HepG2 (cell line): ENCODE results near the gene PTPRF. TPM values are rescaled to one million over a fixed set of nuclear protein-coding genes. Genes with fewer than 3 reads are reported as not detected.

ENCODE experiments used
- ATAC-seq: fragments of 200-7000 bp; cut with Tn5 transposase; 3 replicates; pipeline ENCODE4 v1.9.1; 2020; ENCODE audit warnings: mild to moderate bottlenecking, moderate library complexity
- BruUV-seq: library from RNA; stranded (reverse); fragments of 400-500 nt; replicated peaks from 2 replicates; lab custom pipeline; 2021; lab: Mats Ljungman, UMichigan
- CTCF ChIA-PET: fragments of 300-600 bp; formaldehyde crosslinking; extraction: SDS; loops from one replicate; lab custom pipeline; 2021; ENCODE audit warnings: low total read pairs, inconsistent platforms, low intra/inter-chr PET ratio; lab: Yijun Ruan, JAX
- POLR2A ChIA-PET: fragments of 350-600 bp; sonication (Branson Sonifier 250); formaldehyde crosslinking; loops from one replicate; lab custom pipeline; 2020; ENCODE audit warnings: antibody characterized with exemption, inconsistent platforms; lab: Yijun Ruan, JAX
- DNase-seq: peaks from one replicate; pipeline ENCODE4 v3.0.0-alpha.2; 2015; ENCODE audit warnings: low spot score
- FAIRE-seq: peaks from 3 replicates; lab custom pipeline; 2011; peaks lifted over from hg19 to GRCh38; lab: Jason Lieb, UNC
- H2AFZ ChIP-seq: one replicate; pipeline ENCODE4 v1.6.1; 2011; ENCODE audit warnings: low read length, inconsistent platforms
- H3K27ac ChIP-seq: fragments of 300-600 bp; 3 replicates; pipeline ENCODE4 v1.8.0; 2011; ENCODE audit warnings: mixed run types, mild to moderate bottlenecking, mixed read lengths, low read length, inconsistent platforms; ENCODE audit not compliant: insufficient read depth; ENCODE audit errors: extremely low read length
- H3K27me3 ChIP-seq, 2 experiments: fragments of 200-600 bp in 1 of 2; 2 replicates in 1 of 2; 3 replicates in 1 of 2; pipeline versions ENCODE4 v1.6.0 to v1.8.0; 2011; ENCODE audit warnings: low read length in 2 of 2, mild to moderate bottlenecking in 2 of 2, moderate library complexity in 2 of 2, inconsistent platforms in 1 of 2; ENCODE audit not compliant: insufficient read depth in 2 of 2, control insufficient read depth in 1 of 2
- H3K36me3 ChIP-seq, 2 experiments: fragments of 200-600 bp in 1 of 2; replicated peaks in 1 of 2; 2 replicates in 1 of 2; 3 replicates in 1 of 2; pipeline versions ENCODE4 v1.5.1 to v1.8.0; 2011; ENCODE audit warnings: low read length in 2 of 2, inconsistent platforms in 1 of 2; ENCODE audit not compliant: insufficient read depth in 2 of 2, control insufficient read depth in 1 of 2
- H3K4me1 ChIP-seq: 2 replicates; pipeline ENCODE4 v1.5.1; 2012; ENCODE audit warnings: low read length, inconsistent platforms; ENCODE audit not compliant: insufficient read depth
- H3K4me2 ChIP-seq: 2 replicates; pipeline ENCODE4 v1.6.0; 2011; ENCODE audit warnings: low read depth, low read length, inconsistent platforms
- H3K4me3 ChIP-seq, 3 experiments: fragments of 200-600 bp in 1 of 3; sonication (generic), shearing (Covaris generic) in 1 of 3; replicated peaks in 1 of 3; 2 replicates each; pipeline ENCODE4 v1.5.1; 2011 to 2016; ENCODE audit warnings: low read length in 3 of 3, inconsistent platforms in 2 of 3, low read depth in 2 of 3, mild to moderate bottlenecking in 2 of 3, control low read depth in 1 of 3, mixed read lengths in 1 of 3; ENCODE audit not compliant: insufficient read depth in 1 of 3
- H3K79me2 ChIP-seq: one replicate; pipeline ENCODE4 v1.6.1; 2011; ENCODE audit warnings: low read length, inconsistent platforms; ENCODE audit not compliant: insufficient read depth
- H3K9ac ChIP-seq: 2 replicates; pipeline ENCODE4 v1.6.0; 2011; ENCODE audit warnings: mild to moderate bottlenecking, low read depth, low read length, inconsistent platforms; ENCODE audit not compliant: insufficient read depth
- H3K9me3 ChIP-seq: 2 replicates; pipeline ENCODE4 v1.5.1; 2012; ENCODE audit warnings: mild to moderate bottlenecking, low read length
- H4K20me1 ChIP-seq: 2 replicates; pipeline ENCODE4 v1.6.0; 2011; ENCODE audit warnings: inconsistent platforms, mild to moderate bottlenecking, low read length, moderate library complexity; ENCODE audit not compliant: insufficient read depth
- ARID2 ChIP-seq: sonication (generic); formaldehyde crosslinking; IDR thresholded peaks from 2 replicates; pipeline ENCODE4 v1.8.1; 2022; ENCODE audit warnings: mild to moderate bottlenecking, missing genetic modification reagents, borderline replicate concordance
- ATM ChIP-seq: fragments of 450-650 bp; IDR thresholded peaks from 2 replicates; pipeline ENCODE4 v1.7.1; 2017; ENCODE audit warnings: mild to moderate bottlenecking, borderline replicate concordance
- HNRNPH1 ChIP-seq: fragments of 200-400 bp; formaldehyde crosslinking; optimal IDR thresholded peaks from 2 replicates; pipeline ENCODE3; 2017; ENCODE audit warnings: mild to moderate bottlenecking, low read depth, low read length
- KDM5B ChIP-seq: sonication (generic); formaldehyde crosslinking; IDR thresholded peaks from 2 replicates; pipeline ENCODE4 v1.4.0; 2020; ENCODE audit warnings: missing genetic modification reagents, mild to moderate bottlenecking, borderline replicate concordance
- MAZ ChIP-seq, 2 experiments: sonication (generic) in 1 of 2; formaldehyde crosslinking in 1 of 2; IDR thresholded peaks; 2 replicates each; pipeline versions ENCODE4 v1.5.0 to v1.6.1; 2012 to 2020; ENCODE audit warnings: low read depth in 2 of 2, mild to moderate bottlenecking in 2 of 2, borderline replicate concordance in 1 of 2, improper control_type of control experiment in 1 of 2, low read length in 1 of 2, missing genetic modification reagents in 1 of 2, moderate library complexity in 1 of 2
- RORA ChIP-seq: sonication (generic); formaldehyde crosslinking; IDR thresholded peaks from 2 replicates; pipeline ENCODE4 v1.5.0; 2020; ENCODE audit warnings: mild to moderate bottlenecking, missing genetic modification reagents, moderate library complexity
- SOX13 ChIP-seq, 3 experiments: fragments of 450-650 bp in 1 of 3; sonication (generic) in 1 of 3; formaldehyde crosslinking in 1 of 3; IDR thresholded peaks in 2 of 3; conservative IDR thresholded peaks in 1 of 3; 2 replicates each; pipeline versions ENCODE4 v1.5.0 to v1.6.1; 2016 to 2020; ENCODE audit warnings: antibody characterized with exemption in 1 of 3, mild to moderate bottlenecking in 1 of 3, missing compliant biosample characterization in 1 of 3, missing genetic modification reagents in 1 of 3, moderate library complexity in 1 of 3
- TCF12 ChIP-seq, 2 experiments: fragments of 450-650 bp in 1 of 2; sonication (generic) in 1 of 2; formaldehyde crosslinking in 1 of 2; IDR thresholded peaks; 2 replicates each; pipeline versions ENCODE4 v1.6.1 to v1.8.0; 2017 to 2022; ENCODE audit warnings: antibody characterized with exemption in 1 of 2, mild to moderate bottlenecking in 1 of 2, missing genetic modification reagents in 1 of 2, moderate library complexity in 1 of 2
- TOPORS ChIP-seq: sonication (generic); formaldehyde crosslinking; IDR thresholded peaks from 2 replicates; pipeline ENCODE4 v1.8.0; 2023; ENCODE audit warnings: mild to moderate bottlenecking, missing genetic modification reagents
- YEATS2 ChIP-seq: sonication (generic); formaldehyde crosslinking; IDR thresholded peaks from 2 replicates; pipeline ENCODE4 v1.4.0; 2020; ENCODE audit warnings: missing genetic modification reagents, borderline replicate concordance
- ZBED4 ChIP-seq: sonication (generic); formaldehyde crosslinking; IDR thresholded peaks from 2 replicates; pipeline ENCODE4 v1.4.0; 2020; ENCODE audit warnings: missing genetic modification reagents, borderline replicate concordance
- ZBTB39 ChIP-seq: sonication (generic); formaldehyde crosslinking; IDR thresholded peaks from 2 replicates; pipeline ENCODE4 v1.5.0; 2020; ENCODE audit warnings: missing genetic modification reagents
- ZNF205 ChIP-seq: IDR thresholded peaks from 2 replicates; pipeline ENCODE4 v1.6.1; 2018; ENCODE audit warnings: missing biosample characterization, missing genetic modification reagents
- ZNF207 ChIP-seq: fragments of 450-650 bp; IDR thresholded peaks from 2 replicates; pipeline ENCODE4 v1.6.1; 2016; ENCODE audit warnings: antibody characterized with exemption, borderline replicate concordance
- ZNF383 ChIP-seq: sonication (generic); formaldehyde crosslinking; IDR thresholded peaks from 2 replicates; pipeline ENCODE4 v1.4.0; 2020; ENCODE audit warnings: missing genetic modification reagents, mild to moderate bottlenecking, borderline replicate concordance
- ZNF589 ChIP-seq: sonication (generic); formaldehyde crosslinking; conservative IDR thresholded peaks from 2 replicates; pipeline ENCODE4 v1.8.0; 2022; ENCODE audit warnings: mild to moderate bottlenecking, moderate library complexity, missing genetic modification reagents
- ZNF816 ChIP-seq: sonication (generic); formaldehyde crosslinking; IDR thresholded peaks from 2 replicates; pipeline ENCODE4 v1.8.0; 2022; ENCODE audit warnings: missing genetic modification reagents, mild to moderate bottlenecking, borderline replicate concordance
- ZSCAN9 ChIP-seq: IDR thresholded peaks from 2 replicates; pipeline ENCODE4 v1.6.1; 2016; ENCODE audit warnings: borderline replicate concordance
- WGBS: methylation state at CpG from one replicate; pipeline ENCODE4 v1.1.6; 2017; ENCODE audit warnings: low lambda C conversion rate; 5-methylcytosine and 5-hydroxymethylcytosine counted together
- in situ Hi-C: cut with HindIII; loops from 2 replicates; pipeline ENCODE4 v1.10.0; 2017; ENCODE audit warnings: low pct_unique_long_range_greater_than_20kb; ENCODE audit not compliant: extremely low pct_ligation_motif_present
- intact Hi-C: fragments of 100-400 bp; cut with micrococcal nuclease; formaldehyde crosslinking; loops from one replicate; pipeline ENCODE4 v1.10.0; 2022; ENCODE audit not compliant: unreplicated experiment
- polyA plus RNA-seq, 8 experiments: library from polyadenylated mRNA; depleted of rRNA in 3 of 8; stranded (reverse) in 7 of 8; unstranded in 1 of 8; fragments of >200 nt; fragmentation: Illumina TruSeq in 4 of 8; extraction: Trizol in 4 of 8; gene quantifications; 2 replicates each; pipeline versions ENCODE4 v1.2.1 to v1.2.3, GENCODE V29; 2011 to 2016; ENCODE audit warnings: low read depth in 4 of 8, missing spikeins in 1 of 8, mixed read lengths in 1 of 8; ENCODE audit not compliant: insufficient read depth in 1 of 8
- total RNA-seq, 5 experiments: library from RNA; depleted of rRNA; stranded (reverse); fragments of >200 nt; fragmentation: Illumina TruSeq; extraction: Trizol; gene quantifications; 2 replicates each; pipeline ENCODE4 v1.2.3, GENCODE V29; 2016; ENCODE audit warnings: low read depth in 1 of 5

Gene PTPRF
- total and polyA plus RNA-seq, 2 of the 13 experiments (the other 11 are each of a cell fraction or from before 2014, with no cell fraction given), result 55.9 to 167 TPM

- Histone ChIP-seq H3K27me3 (peaks cover 0 to 26% of the 10 kb centered on the region in 2 experiments; a peak in 3 of 5 replicates), H3K9ac (no peak overlapping the region), H3K79me2 (no peaks in the 10 kb centered on the region), H4K20me1 (no peaks in the 10 kb centered on the region), H3K9me3 (no peaks in the 10 kb centered on the region), H3K27ac (no peak overlapping the region), H3K4me3 (no peak overlapping the region), H3K4me1 (no peaks in the 10 kb centered on the region), H2AFZ (no peak overlapping the region), H3K4me2 (no peak overlapping the region)
- ATAC-seq, result no peak
- no peak for FAIRE-seq
- in situ Hi-C loops, result no loop called here
- WGBS, result under 1% methylated on average over 5 of the region's 5 CpGs
- BruUV-seq, result no TSS peak
- POLR2A ChIA-PET, result no interaction called here
- CTCF ChIA-PET, result no interaction called here
- DNase-seq, result no peak
- intact Hi-C loops, result no loop called here
- TF ChIP-seq ATM (no peak), ZBTB39 (CRISPR knock-in tag) (no peak), ZBED4 (CRISPR knock-in tag) (no peak), ZNF207 (no peak), ARID2 (CRISPR knock-in tag) (no peak), ZNF589 (no peak), SOX13 (IDR thresholded peaks at IDR 0.05) (no peak), SOX13 (CRISPR knock-in tag; conservative IDR thresholded peaks at IDR 0.05 in 1 of 2, IDR thresholded peaks at IDR 0.05 in 1 of 2) (no peak), TOPORS (CRISPR knock-in tag) (no peak), ZNF816 (CRISPR knock-in tag) (no peak), YEATS2 (no peak), ZSCAN9 (CRISPR knock-in tag) (no peak), RORA (CRISPR knock-in tag) (no peak), HNRNPH1 (no peak), MAZ (IDR thresholded peaks at IDR 0.05; ENCODE audit: borderline replicate concordance, low read depth, low read length) (no peak), MAZ (CRISPR knock-in tag; IDR thresholded peaks at IDR 0.05; ENCODE audit: low read depth) (no peak), ZNF205 (no peak), TCF12 (IDR thresholded peaks at IDR 0.05) (no peak), TCF12 (CRISPR knock-in tag; IDR thresholded peaks at IDR 0.05) (no peak), KDM5B (CRISPR knock-in tag) (no peak), ZNF383 (CRISPR knock-in tag) (no peak)
- TF ChIP-seq, all 625 proteins: peak for 0
- H3K36me3 ChIP-seq, result no peaks in the 10 kb centered on the region
Measured at GRCh38 chr1:43513471-43514173, 17.1 kb upstream of the PTPRF start.
